Activated CD4-positive, CD25-positive, alpha-beta regulatory T cell treated with anti-CD3 and anti-CD28 coated beads, Interleukin-2, amount 50 U/mL, for 16 hours (primary cell): ENCODE data around the gene FOXD1.
"Not testable (repeated sequence)": the region's sequence is repeated elsewhere in the genome, so short reads cannot be mapped to it uniquely, and the experiment has no call there.

Experiments used
- DNase-seq: peaks from one replicate; pipeline ENCODE4 v3.0.0-alpha.2; 2020; ENCODE audit warnings: low read depth, low spot score

Gene FOXD1

DNA sequence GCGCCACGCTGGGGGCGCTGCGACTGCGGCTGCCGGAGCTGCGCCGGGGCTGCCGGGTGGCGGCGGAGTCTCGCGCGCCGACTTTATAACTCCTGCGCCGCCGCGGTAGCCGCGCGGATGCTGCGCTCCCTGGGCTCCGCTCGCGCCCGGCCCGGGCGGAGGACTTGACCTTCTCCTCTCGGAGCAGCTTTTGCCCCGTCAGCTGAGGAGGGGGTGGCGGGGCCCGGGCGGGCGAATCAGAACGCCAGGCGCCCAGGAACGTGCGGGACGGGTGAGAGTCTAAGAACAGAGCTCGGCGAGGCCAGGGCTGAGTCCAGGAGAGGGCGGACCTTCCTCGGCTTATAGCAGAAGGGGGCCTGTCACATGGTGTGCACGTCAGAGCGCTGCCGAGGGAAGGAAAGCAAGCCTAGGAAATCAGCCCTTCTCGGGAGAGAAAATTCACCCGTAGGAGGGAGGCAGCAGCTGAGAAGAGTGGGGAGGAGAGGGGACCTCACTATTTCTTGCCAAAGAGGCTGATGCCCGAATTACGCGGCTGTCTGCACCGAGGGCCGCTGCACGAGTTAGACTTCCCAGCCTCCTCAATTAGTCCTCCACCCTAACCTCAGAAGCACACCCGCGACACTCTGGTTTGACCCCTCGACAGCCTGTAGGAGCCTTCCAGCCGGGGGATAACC lies at the start of gene FOXD1:
FOXD1 (minus strand) TSS at position 315 of the 674 bp plus-strand sequence. CDS start 415 bp downstream, outside the sequence.
- DNase-seq: no peak

DNA sequence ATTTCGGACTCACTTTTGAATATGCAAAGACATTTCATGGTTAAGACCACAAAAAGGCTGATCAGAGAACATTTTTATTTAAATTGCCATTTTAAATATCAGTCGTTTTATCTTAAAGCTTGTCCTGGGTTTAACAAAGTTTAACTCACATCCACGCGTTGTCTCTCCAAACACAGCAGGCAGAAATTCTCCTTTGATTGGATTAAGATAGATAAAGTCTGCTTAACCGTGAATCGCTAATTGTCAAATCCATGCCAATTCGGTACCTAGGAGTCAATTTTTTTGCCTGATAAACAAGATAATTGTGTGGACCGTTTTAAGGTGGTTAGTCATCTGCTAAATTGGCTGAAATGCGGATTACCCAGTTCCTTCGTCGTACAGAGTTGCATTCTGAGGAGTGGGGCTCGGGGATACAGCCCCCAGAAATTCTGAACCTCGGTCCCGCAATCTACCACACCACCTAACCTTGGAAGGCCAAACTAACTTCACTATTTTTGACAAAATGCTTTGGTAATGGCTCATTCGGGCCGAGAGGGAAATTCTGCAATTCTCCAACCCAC lies 49.0 kb upstream of the FOXD1 start:
- no peak for DNase-seq

GRCh38 chr5:73496984-73497457 lies 48.4 kb upstream of the FOXD1 start:
- DNase-seq: no peak

DNA sequence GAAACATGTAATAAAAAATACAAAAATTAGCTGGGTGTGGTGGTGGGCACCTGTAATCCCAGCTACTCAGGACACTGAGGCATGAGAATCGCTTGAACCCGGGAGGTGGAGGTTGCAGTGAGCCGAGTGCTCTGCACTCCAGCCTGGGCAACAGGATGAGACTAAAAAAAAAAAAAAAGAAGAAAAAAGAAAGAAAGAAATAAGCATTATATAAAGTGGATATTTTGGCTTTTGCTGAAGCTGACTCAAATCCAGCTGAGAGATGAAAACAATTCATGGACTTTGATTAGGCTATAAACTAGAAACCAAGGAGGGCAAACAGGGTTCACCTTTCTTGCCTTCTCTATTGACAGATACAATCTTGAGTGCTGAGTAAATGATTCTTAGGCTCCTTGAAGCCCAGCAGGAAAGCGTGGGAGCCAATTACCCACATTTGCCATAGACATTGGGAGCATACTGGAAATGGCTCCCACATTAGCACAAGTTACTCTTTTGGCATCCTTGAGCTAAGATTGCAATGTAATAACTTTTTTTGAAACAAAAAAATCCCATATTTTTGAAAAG lies 47.3 kb upstream of the FOXD1 start:
- no peak for DNase-seq

- no peak for DNase-seq
These were observed 46.1 kb upstream of the FOXD1 start for GRCh38 chr5:73494721-73495120.

DNA sequence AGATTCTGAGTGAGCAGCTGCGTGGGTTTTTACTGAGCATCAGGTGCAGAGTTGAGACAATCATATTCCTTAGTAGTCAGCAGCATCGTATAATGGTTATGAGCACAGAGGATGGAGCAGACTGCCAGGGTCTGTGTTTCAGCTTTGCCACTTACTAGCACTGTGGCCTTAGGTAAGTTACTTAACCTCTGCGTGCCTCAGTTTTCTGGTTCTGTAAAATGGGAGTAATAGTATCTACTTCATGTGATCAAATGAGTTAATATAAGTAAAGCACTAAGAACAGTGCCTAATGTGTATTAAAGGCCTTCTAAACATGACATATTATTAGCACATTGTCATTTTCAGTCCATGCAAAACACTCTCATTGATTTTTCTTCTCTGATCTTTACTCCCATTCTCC lies 44.8 kb upstream of the FOXD1 start:
- DNase-seq: no peak

DNA sequence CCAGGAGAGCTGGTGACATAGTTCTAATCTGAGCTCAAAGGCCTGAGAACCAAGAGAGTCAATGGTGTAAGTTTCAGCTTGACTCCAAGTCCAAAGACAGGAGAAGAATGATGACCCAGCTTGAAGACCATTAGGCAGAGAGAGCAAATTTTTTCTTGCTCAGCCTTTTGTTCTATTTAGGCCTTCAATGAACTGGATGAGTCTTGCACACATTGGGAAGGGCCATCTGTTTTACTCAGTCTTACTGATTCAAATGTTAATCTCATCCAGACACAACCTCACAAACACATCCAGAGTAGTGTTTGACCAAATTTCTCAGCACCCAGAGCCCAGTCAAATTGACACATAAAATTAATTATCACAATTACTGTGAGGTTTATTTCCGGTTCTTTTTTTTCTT lies 42.6 kb upstream of the FOXD1 start:
- DNase-seq: no peak

GRCh38 chr5:73490088-73490487 lies 41.5 kb upstream of the FOXD1 start:
- DNase-seq: no peak

GRCh38 chr5:73488806-73489205 lies 40.2 kb upstream of the FOXD1 start:
- no peak for DNase-seq

GRCh38 chr5:73487815-73488214 lies 39.2 kb upstream of the FOXD1 start:
- DNase-seq: no peak

GRCh38 chr5:73487257-73487656 lies 38.7 kb upstream of the FOXD1 start:
- DNase-seq: not testable (repeated sequence)

GRCh38 chr5:73486119-73486899 lies 37.7 kb upstream of the FOXD1 start:
- no peak for DNase-seq

GRCh38 chr5:73485715-73486114 lies 37.1 kb upstream of the FOXD1 start:
- DNase-seq: no peak

DNA sequence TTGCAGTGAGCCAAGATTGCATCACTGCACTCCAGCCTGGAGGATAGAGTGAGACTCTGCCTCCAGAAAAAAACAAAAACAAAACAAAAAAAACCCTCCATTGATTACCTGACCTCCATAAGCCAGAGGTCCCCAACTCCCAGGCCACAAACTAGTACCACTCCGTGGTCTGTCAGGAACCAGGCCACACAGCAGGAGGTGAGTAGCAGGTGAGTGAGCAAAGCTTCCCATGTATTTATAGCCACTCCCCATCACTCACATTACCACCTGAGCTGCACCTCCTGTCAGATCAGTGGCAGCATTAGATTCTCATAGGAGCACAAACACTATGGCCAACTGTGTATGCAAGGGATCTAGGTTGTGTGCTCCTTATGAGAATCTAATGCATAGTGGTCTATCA lies 35.9 kb upstream of the FOXD1 start:
- DNase-seq: no peak

GRCh38 chr5:73483676-73484075 lies 35.1 kb upstream of the FOXD1 start:
- DNase-seq: no peak

DNA sequence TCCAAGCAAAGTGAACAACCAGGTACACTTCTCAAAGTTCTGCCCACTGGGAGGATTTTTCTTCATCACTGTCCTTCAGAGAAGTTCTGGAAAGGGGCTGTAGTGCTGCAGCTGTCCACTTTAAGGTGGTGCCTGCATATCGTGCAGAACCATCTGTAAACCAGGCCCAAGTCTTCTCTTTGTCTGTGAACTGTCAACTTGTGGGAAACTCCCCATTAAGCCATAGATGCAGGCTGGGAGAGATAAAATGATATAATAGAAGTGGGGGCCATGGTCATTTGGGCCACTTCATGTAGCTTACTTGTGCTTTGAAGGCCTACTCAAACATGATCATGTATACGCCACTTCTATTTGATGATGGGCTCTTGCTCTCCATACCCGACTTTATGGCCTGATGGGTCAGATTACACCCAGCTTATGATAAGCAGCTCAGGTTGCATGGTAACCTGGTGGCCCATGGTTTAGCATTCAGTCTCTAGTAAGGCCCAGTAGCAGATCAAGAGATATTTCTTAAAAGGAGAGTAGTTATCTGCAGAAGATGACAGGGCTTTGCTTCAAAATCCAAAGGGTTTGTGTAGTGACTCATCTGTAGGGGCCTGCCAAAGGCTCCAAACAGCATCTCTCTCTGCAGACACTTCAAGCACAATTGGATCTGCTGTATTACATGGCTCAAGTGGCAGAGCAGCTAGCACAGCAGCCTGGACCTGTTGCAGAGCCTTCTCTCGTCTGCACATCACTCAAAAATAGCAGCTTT lies 34.0 kb upstream of the FOXD1 start:
- DNase-seq: no peak

DNA sequence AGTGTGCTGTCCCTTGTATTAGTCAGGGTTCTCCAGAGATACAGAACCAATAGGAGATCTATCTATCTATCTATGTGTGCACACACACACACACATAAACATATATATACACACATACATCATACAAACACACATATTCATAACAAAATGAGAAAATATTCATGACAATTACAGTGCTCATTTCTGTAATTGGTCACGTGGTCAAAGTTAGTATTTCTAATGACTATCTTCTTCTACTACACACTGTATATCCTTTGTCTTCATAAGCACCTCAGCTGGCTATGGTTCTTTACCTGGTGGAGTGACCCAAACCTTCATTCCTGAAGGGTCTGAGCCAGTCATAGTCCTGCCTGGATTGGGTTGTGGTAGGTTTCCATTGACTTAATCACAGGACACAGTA lies 31.9 kb upstream of the FOXD1 start:
- DNase-seq: no peak

DNA sequence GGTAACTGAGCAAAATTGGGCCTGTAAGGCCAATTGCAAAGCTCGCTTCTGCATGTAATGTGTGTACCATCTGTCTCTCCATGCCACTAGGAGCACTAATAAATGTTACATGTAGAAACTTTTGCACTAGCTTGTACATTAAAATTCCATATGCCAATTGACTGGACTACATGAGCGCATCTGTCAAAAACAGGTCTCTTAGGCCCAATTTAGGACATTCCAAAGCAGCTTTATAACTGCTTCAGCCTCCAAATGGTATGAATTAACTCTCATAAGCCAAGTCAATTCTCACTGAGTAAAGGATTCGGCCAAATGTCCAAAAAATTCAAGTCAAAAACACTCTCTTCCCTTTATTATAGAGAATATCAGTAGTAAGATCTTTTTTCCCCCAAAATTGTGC lies 23.5 kb upstream of the FOXD1 start:
- no peak for DNase-seq

GRCh38 chr5:73471654-73472053 lies 23.1 kb upstream of the FOXD1 start:
- DNase-seq: no peak

GRCh38 chr5:73469878-73470277 lies 21.3 kb upstream of the FOXD1 start:
- no peak for DNase-seq

- DNase-seq: not testable (repeated sequence)
These were observed 20.1 kb upstream of the FOXD1 start for GRCh38 chr5:73468638-73469037.
